OCI-LY3 (cell line): Measurements from ENCODE around the gene CEMIP.

ENCODE experiments used
- CTCF ChIP-seq: fragments of 200-600, 300-600 bp; sonication (generic); IDR thresholded peaks from 2 replicates; pipeline ENCODE4 v1.5.1; 2014; ENCODE audit warnings: antibody characterized with exemption, low read length, low read depth
- EZH2phosphoT487 ChIP-seq: fragments of 200-600 bp; shearing (Covaris generic); IDR thresholded peaks from 2 replicates; pipeline ENCODE4 v1.6.1; 2018; ENCODE audit warnings: antibody characterized with exemption, mixed run types, low read depth

GRCh38 chr15:80838012-80838411 lies 58.8 kb downstream of the CEMIP start:
- TF ChIP-seq CTCF (no peak), EZH2phosphoT487 (no peak)
